AG04450 (cell line): ENCODE results near the gene DND1. TPM values are rescaled to one million over a fixed set of nuclear protein-coding genes. Genes with fewer than 3 reads are reported as not detected.

ENCODE experiments used
- CTCF ChIA-PET: fragments of 300-600, 350-600 bp; formaldehyde crosslinking; extraction: SDS; loops from one replicate; lab custom pipeline; 2022; ENCODE audit warnings: antibody characterized with exemption, inconsistent platforms; lab: Charles Lee
- POLR2A ChIA-PET: fragments of 350-600 bp; formaldehyde crosslinking; extraction: SDS; loops from one replicate; lab custom pipeline; 2021; ENCODE audit warnings: antibody characterized with exemption, inconsistent platforms; lab: Yijun Ruan, JAX
- DNase-seq: peaks from one replicate; pipeline ENCODE4 v3.0.0-alpha.2; 2011; ENCODE audit warnings: low read depth, low spot score
- H3K27ac ChIP-seq: one replicate; pipeline ENCODE4 v1.5.1; 2012; ENCODE audit warnings: low read depth, low read length, control low read depth
- H3K27me3 ChIP-seq: one replicate; pipeline ENCODE4 v1.6.0; 2012; ENCODE audit warnings: low read length; ENCODE audit not compliant: control insufficient read depth, insufficient read depth
- H3K4me3 ChIP-seq: 2 replicates; pipeline ENCODE4 v1.5.1; 2011; ENCODE audit warnings: mild to moderate bottlenecking, low read depth, low read length, control low read depth
- H3K9me3 ChIP-seq: 2 replicates; pipeline ENCODE4 v1.5.1; 2012; ENCODE audit warnings: low read length; ENCODE audit not compliant: control insufficient read depth, insufficient read depth
- polyA plus RNA-seq: library from polyadenylated mRNA; depleted of rRNA; stranded (reverse); fragments of >200 nt; gene quantifications from 2 replicates; pipeline ENCODE4 v1.2.3, GENCODE V29; 2011
- TF ChIP-seq, protein P1 (sequence below): IDR thresholded peaks from 2 replicates; pipeline ENCODE4 v1.5.1; 2011; ENCODE audit warnings: low read depth, low read length, control low read depth, inconsistent platforms

DND1 gene
- polyA plus RNA-seq, 1 experiment, result 0.14 TPM

DNA sequence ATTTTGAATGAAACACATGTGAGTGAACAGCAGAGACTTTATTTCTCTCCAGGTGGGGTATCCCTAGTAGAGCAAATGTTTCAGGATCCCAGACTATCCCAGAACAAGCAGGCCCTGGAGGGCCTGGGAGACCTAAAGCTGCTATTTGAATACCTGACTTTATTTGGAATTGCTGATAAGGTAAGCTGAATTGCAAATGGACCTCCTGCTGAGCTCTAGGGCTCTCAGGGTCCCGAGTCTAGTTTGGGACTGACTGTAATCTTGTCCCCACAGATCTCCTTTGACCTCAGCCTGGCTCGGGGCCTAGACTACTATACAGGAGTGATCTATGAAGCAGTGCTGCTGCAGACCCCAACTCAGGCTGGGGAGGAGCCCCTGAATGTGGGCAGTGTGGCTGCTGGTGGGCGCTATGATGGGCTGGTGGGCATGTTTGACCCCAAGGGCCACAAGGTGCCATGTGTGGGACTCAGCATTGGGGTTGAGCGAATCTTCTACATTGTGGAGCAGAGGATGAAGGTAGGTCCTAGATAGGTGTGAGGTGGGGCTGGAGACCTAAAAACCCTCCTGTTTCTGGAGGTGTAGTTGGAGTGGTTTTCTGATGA, 23.6 kb upstream of the DND1 start:
- H3K9me3 ChIP-seq, result no peaks in the 10 kb centered on the region
- TF ChIP-seq, protein P1, sequence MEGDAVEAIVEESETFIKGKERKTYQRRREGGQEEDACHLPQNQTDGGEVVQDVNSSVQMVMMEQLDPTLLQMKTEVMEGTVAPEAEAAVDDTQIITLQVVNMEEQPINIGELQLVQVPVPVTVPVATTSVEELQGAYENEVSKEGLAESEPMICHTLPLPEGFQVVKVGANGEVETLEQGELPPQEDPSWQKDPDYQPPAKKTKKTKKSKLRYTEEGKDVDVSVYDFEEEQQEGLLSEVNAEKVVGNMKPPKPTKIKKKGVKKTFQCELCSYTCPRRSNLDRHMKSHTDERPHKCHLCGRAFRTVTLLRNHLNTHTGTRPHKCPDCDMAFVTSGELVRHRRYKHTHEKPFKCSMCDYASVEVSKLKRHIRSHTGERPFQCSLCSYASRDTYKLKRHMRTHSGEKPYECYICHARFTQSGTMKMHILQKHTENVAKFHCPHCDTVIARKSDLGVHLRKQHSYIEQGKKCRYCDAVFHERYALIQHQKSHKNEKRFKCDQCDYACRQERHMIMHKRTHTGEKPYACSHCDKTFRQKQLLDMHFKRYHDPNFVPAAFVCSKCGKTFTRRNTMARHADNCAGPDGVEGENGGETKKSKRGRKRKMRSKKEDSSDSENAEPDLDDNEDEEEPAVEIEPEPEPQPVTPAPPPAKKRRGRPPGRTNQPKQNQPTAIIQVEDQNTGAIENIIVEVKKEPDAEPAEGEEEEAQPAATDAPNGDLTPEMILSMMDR, result no peak
- H3K27ac ChIP-seq, result no peak overlapping the region
- H3K4me3 ChIP-seq, result no peak overlapping the region
- H3K27me3 ChIP-seq, result no peaks in the 10 kb centered on the region
- ChIA-PET CTCF (interaction anchor here (0.6 kb wide), 1 partner anchor 11 kb away, joined by 4 read pairs; no protein-coding TSS in a partner anchor), POLR2A (interaction anchor here (0.5 to 0.6 kb wide), 2 partner anchors 195 to 411 kb away, joined by 4 to 5 read pairs; no protein-coding TSS in a partner anchor)
- no peak for DNase-seq

DNA sequence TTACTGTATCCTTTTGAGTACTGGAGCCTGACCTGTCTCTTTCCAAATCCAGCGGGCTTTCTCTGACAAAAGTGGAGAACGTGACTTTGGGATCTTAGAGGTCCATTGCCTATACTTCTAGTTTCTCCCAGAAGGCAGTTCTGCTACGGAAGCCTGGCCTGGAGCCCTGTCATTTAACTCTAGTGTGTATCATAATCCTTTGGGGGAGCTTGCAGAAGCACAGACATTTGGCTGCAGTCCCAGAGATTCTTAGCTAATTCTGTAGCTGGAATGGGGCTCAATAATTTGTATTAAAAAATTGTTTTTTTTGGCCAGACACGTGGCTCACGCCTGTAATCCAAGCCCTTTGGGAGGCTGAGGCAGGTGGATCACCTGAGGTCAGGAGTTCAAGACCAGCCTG, 20.9 kb upstream of the DND1 start:
- CTCF ChIA-PET, result no interaction called here
- no peak for DNase-seq

DNA sequence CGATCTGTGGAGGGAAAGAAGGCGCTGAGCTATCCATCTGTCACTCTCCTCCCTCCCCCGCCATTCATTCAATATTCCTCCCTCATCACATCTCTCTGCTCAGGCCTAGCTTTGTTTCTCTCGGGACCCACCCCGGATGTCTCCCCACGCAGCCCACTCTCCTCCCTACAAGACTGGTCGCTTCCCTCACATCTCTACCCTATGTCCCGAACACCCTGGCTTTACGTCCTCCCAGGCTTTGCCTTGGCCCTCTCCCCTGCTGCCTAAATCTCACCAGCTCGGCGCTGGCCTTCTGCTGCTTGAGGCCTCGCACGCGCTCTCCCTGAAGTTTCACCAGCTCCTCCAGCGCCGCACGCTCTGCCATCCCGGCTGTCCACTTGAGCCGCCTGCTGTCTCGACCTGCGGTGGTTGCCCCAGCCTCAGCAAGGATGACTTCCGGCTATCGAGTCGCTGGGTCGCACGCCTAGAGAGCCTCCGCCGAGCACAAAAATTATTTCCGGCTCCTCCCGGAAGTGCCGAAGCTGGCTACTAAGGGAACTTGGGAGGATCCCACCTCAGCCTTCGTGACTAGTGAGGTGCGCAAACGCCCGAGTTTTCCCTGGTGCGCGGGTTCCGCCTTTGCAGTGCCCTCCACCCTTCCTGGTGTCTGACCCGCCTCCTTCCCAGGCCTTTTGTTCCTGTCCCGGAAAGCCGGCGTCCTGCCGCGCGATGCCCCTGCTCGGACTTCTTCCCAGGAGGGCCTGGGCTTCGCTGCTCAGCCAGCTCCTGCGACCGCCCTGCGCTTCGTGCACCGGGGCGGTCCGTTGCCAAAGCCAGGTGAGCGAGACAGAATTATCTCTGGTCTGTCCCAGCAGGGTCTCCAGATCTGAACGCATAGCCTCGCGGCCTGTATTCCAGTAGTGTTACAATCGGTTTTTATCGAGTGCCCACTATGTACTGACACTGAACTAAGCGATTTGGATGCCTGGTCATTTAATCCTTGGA, 17.9 kb upstream of the DND1 start, which contains the start of the genes HARS1 and HARS2:
TSS of gene HARS1 (minus strand) at position 430 of the 984 bp plus-strand sequence. CDS start at position 364, 66 bp downstream.
TSS of gene HARS2 (plus strand) at position 515 of the 984 bp plus-strand sequence. CDS start at position 709, 194 bp downstream.
- POLR2A ChIA-PET, result interaction anchor here (0.6 to 2.0 kb wide), 16 partner anchors 9 to 447 kb away, joined by 3 to 21 read pairs (median 3); partner anchors contain the start of genes IK, NDUFA2, SRA1 and WDR55
- Histone ChIP-seq H3K27me3 (no peaks in the 10 kb centered on the region), H3K27ac (peak within 1 kb of the TSS; percentile 77), H3K9me3 (no peaks in the 10 kb centered on the region; the same call in 1 of the 2 replicates), H3K4me3 (peak within 1 kb of the TSS; percentile 99)
- CTCF ChIA-PET, result interaction anchor here (0.6 to 1.2 kb wide), 4 partner anchors 138 to 318 kb away, joined by 3 to 5 read pairs (median 3); partner anchors contain the start of gene EIF4EBP3
- peak; percentile 86 for DNase-seq
- TF ChIP-seq, protein P1, result no peak

More for the DNA sequence above, 20.9 kb upstream of the DND1 start:
- TF ChIP-seq, protein P1, result no peak
- H3K4me3 ChIP-seq, result no peak overlapping the region
- no peaks in the 10 kb centered on the region; the same call in 1 of the 2 replicates for H3K9me3 ChIP-seq
- peak overlapping the region; percentile 21 for H3K27ac ChIP-seq
- no peaks in the 10 kb centered on the region for H3K27me3 ChIP-seq
- POLR2A ChIA-PET, result interaction anchor here (0.5 to 1.1 kb wide), 2 partner anchors 47 to 292 kb away, joined by 4 to 7 read pairs; partner anchors contain the start of genes IK and NDUFA2

DNA sequence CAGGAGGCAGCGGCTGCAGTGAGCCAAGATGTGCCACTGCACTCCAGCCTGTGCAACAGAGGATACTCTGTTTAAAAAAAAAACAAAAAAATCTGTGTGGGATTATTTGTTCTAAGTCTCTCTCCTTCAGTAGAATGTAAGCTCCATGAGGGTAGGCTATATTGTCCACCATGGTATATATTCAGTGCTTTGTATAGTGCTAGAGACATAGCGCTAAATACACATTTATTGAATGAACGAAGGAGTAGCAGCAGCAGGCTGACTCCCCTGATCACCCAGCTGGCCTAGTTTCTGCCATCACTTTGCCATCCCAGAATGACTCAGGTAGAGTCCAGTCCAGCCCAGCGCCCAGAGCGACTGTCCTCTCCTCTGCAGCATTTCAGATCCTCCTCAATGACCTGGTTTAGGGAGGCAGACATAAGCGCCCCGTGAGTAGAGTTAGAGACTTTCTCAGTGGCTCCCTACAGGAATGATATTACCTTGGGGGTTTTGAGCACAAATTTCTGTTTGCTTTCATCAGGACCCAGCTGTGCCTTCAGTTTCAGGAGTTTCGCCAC, 17.1 kb upstream of the DND1 start:
- DNase-seq, result no peak
- Histone ChIP-seq H3K4me3 (peak overlapping the region; percentile 99), H3K27ac (peak overlapping the region; percentile 77), H3K9me3 (no peaks in the 10 kb centered on the region; the same call in 1 of the 2 replicates), H3K27me3 (no peaks in the 10 kb centered on the region)
- TF ChIP-seq, protein P1, result no peak
- CTCF ChIA-PET, result interaction anchor here (0.6 to 1.2 kb wide), 4 partner anchors 137 to 318 kb away, joined by 3 to 5 read pairs (median 3); partner anchors contain the start of gene EIF4EBP3
- POLR2A ChIA-PET, result interaction anchor here (0.6 to 2.0 kb wide), 15 partner anchors 10 to 446 kb away, joined by 3 to 21 read pairs (median 3); partner anchors contain the start of genes IK, NDUFA2, SRA1 and WDR55
